K562 (cell line): Measurements from ENCODE around the gene GLRX5. TPM values are rescaled to one million over a fixed set of nuclear protein-coding genes. Genes with fewer than 3 reads are reported as not detected.

Source experiments
- ATAC-seq: fragments of 200-7000 bp; cut with Tn5 transposase; 3 replicates; pipeline ENCODE4 v1.9.1; 2020; ENCODE audit warnings: moderate library complexity
- BruUV-seq: library from RNA; stranded (reverse); fragments of 400-500 nt; replicated peaks from 2 replicates; lab custom pipeline; 2021; lab: Mats Ljungman, UMichigan
- CTCF ChIA-PET: fragments of 300-600 bp; formaldehyde crosslinking; extraction: SDS; loops from one replicate; lab custom pipeline; 2021; ENCODE audit warnings: low intra/inter-chr PET ratio; lab: Yijun Ruan, JAX
- POLR2A ChIA-PET: fragments of 300-600, 350-650 bp; sonication (Branson Sonifier 250); formaldehyde crosslinking; extraction: SDS; loops from one replicate; lab custom pipeline; 2021; ENCODE audit warnings: antibody characterized with exemption, inconsistent platforms; lab: Yijun Ruan, JAX
- DNase-seq, 4 experiments: peaks; one replicate each; pipeline versions ENCODE4 v3.0.0 to v3.0.0-alpha.2; 2011 to 2018; ENCODE audit warnings: low spot score in 3 of 4, mixed read lengths in 3 of 4; ENCODE audit errors: extremely low read depth in 1 of 4
- FAIRE-seq: peaks from 2 replicates; lab custom pipeline; 2011; peaks lifted over from hg19 to GRCh38; lab: Jason Lieb, UNC
- H2AFZ ChIP-seq: 2 replicates; pipeline ENCODE4 v1.6.0; 2011; ENCODE audit warnings: low read depth, low read length, control low read depth, inconsistent platforms
- H3K27ac ChIP-seq: fragments of 200-600 bp; 3 replicates; pipeline ENCODE4 v1.8.0; 2011; ENCODE audit warnings: low read depth, mild to moderate bottlenecking, control low read depth, inconsistent platforms, low read length, moderate library complexity, mixed read lengths; ENCODE audit errors: extremely low read depth
- H3K27me3 ChIP-seq, 2 experiments: fragments of 300-600 bp in 1 of 2; 2 replicates in 1 of 2; 3 replicates in 1 of 2; pipeline versions ENCODE4 v1.6.0 to v1.8.0; 2011; ENCODE audit warnings: inconsistent platforms in 2 of 2, low read length in 2 of 2, mild to moderate bottlenecking in 1 of 2, mixed read lengths in 1 of 2, moderate library complexity in 1 of 2; ENCODE audit not compliant: control insufficient read depth in 2 of 2, insufficient read depth in 2 of 2
- H3K36me3 ChIP-seq: fragments of 300-600 bp; 3 replicates; pipeline ENCODE4 v1.8.0; 2011; ENCODE audit warnings: mild to moderate bottlenecking, low read length, inconsistent platforms; ENCODE audit not compliant: control insufficient read depth, insufficient read depth
- H3K4me1 ChIP-seq, 2 experiments: fragments of 200-600 bp in 1 of 2; replicated peaks in 1 of 2; 2 replicates in 1 of 2; 3 replicates in 1 of 2; pipeline versions ENCODE4 v1.5.1 to v1.8.0; 2011; ENCODE audit warnings: inconsistent platforms in 2 of 2, low read length in 2 of 2, mild to moderate bottlenecking in 1 of 2, mixed read lengths in 1 of 2, moderate library complexity in 1 of 2; ENCODE audit not compliant: control insufficient read depth in 2 of 2, insufficient read depth in 2 of 2
- H3K4me2 ChIP-seq: 2 replicates; pipeline ENCODE4 v1.6.1; 2011; ENCODE audit warnings: low read length, control low read depth, inconsistent platforms, mixed read lengths; ENCODE audit not compliant: insufficient read depth
- H3K4me3 ChIP-seq: fragments of 200-600 bp; sonication (generic), shearing (Covaris generic); 2 replicates; pipeline ENCODE4 v1.5.1; 2016; ENCODE audit warnings: control low read depth, inconsistent platforms
- H3K79me2 ChIP-seq: fragments of 200-600 bp; 3 replicates; pipeline ENCODE4 v1.8.0; 2011; ENCODE audit warnings: low read length, inconsistent platforms; ENCODE audit not compliant: control insufficient read depth, insufficient read depth
- H3K9ac ChIP-seq, 2 experiments: 2 replicates each; pipeline versions ENCODE4 v1.6.0 to v1.6.1; 2011; ENCODE audit warnings: low read depth in 2 of 2, low read length in 2 of 2, control low read depth in 1 of 2, inconsistent platforms in 1 of 2, mild to moderate bottlenecking in 1 of 2, mixed read lengths in 1 of 2; ENCODE audit not compliant: insufficient read depth in 1 of 2
- H3K9me1 ChIP-seq: one replicate; pipeline ENCODE4 v1.6.0; 2011; ENCODE audit warnings: inconsistent platforms, mild to moderate bottlenecking, low read length, moderate library complexity; ENCODE audit not compliant: control insufficient read depth, insufficient read depth
- H3K9me3 ChIP-seq: replicated peaks from 2 replicates; pipeline ENCODE4 v1.5.1; 2011; ENCODE audit warnings: low read depth, low read length, inconsistent platforms; ENCODE audit not compliant: control insufficient read depth, insufficient read depth
- H4K20me1 ChIP-seq: replicated peaks from 2 replicates; pipeline ENCODE4 v1.6.1; 2011; ENCODE audit warnings: low read length, inconsistent platforms, mixed read lengths; ENCODE audit not compliant: control insufficient read depth, insufficient read depth
- MIER1 ChIP-seq: fragments of 450-650 bp; IDR thresholded peaks from 2 replicates; pipeline ENCODE4 v1.6.1; 2016; ENCODE audit warnings: antibody characterized with exemption, mild to moderate bottlenecking, low read depth
- STAT6 ChIP-seq: sonication (generic); formaldehyde crosslinking; IDR thresholded peaks from 2 replicates; pipeline ENCODE4 v1.8.1; 2023; ENCODE audit warnings: mild to moderate bottlenecking, missing genetic modification reagents
- ZNF512 ChIP-seq: IDR thresholded peaks from 2 replicates; pipeline ENCODE4 v1.6.1; 2016; ENCODE audit warnings: missing genetic modification characterization, missing compliant biosample characterization
- WGBS: fragments of 100-300 bp; shearing (Covaris generic); methylation state at CpG from one replicate; pipeline ENCODE4 v1.1.6; 2016; ENCODE audit warnings: low coverage, mixed read lengths; ENCODE audit not compliant: insufficient coverage; ENCODE audit errors: missing lambda C conversion rate; 5-methylcytosine and 5-hydroxymethylcytosine counted together
- in situ Hi-C: fragments of 300-500 bp; cut with MboI; formaldehyde crosslinking; loops from 4 replicates; pipeline ENCODE4 v1.15.0; 2018; ENCODE audit warnings: inconsistent platforms, mixed read lengths
- intact Hi-C: fragments of 100-400 bp; cut with micrococcal nuclease; formaldehyde crosslinking; loops from 2 replicates; pipeline ENCODE4 v1.14.2; 2022
- polyA plus RNA-seq, 8 experiments: library from polyadenylated mRNA; depleted of rRNA in 4 of 8; stranded (reverse) in 5 of 8; unstranded in 3 of 8; fragments of >200 nt; fragmentation: Nextera tagmentation in 2 of 8; fragmentation: Illumina TruSeq in 1 of 8; extraction: Ambion mirVana in 2 of 8; extraction: Trizol in 1 of 8; gene quantifications; 2 replicates each; pipeline versions ENCODE4 v1.2.1 to v1.2.3, GENCODE V29; 2011 to 2014; ENCODE audit warnings: inconsistent platforms in 1 of 8, missing spikeins in 1 of 8
- total RNA-seq, 7 experiments: library from RNA; depleted of rRNA in 6 of 7; stranded (reverse); fragments of >200 nt in 6 of 7; fragmentation: Illumina TruSeq in 2 of 7; extraction: Trizol in 2 of 7; gene quantifications; 2 replicates each; pipeline versions ENCODE4 v1.2.1 to v1.2.3, GENCODE V29; 2011 to 2021; ENCODE audit warnings: low replicate concordance in 1 of 7

The GLRX5 gene
- total and polyA plus RNA-seq, 9 of the 15 experiments (the other 6 are each of a cell fraction or from before 2014, with no cell fraction given): 16.7 to 96.8 (median 66.8) TPM

- TF ChIP-seq STAT6 (CRISPR knock-in tag): no peak
These were observed 12.9 kb downstream of the GLRX5 start (continued) for GRCh38 chr14:95547626-95548327.

GRCh38 chr14:95548328-95548929, 13.6 kb downstream of the GLRX5 start:
- ATAC-seq: no peak
- H3K4me2 ChIP-seq: no peak overlapping the region
- H3K9ac ChIP-seq: no peak overlapping the region
- CTCF ChIA-PET: no interaction called here
- H3K36me3 ChIP-seq: peaks cover 43% of the 10 kb centered on the region
- H4K20me1 ChIP-seq: peaks cover 9% of the 10 kb centered on the region; the same call in 1 of the 2 replicates
- no peak for DNase-seq
- 67% methylated on average over 6 of the region's 9 CpGs for WGBS
- no peak overlapping the region for H3K27ac ChIP-seq
- peaks cover 31% of the 10 kb centered on the region for H3K79me2 ChIP-seq
- in situ Hi-C loops: no loop called here
- H2AFZ ChIP-seq: no peak overlapping the region
- BruUV-seq: no TSS peak
- no peaks in the 10 kb centered on the region for H3K9me3 ChIP-seq
- no peak for TF ChIP-seq MIER1
- no peak for TF ChIP-seq ZNF512 (tag)
- no peaks in the 10 kb centered on the region for H3K27me3 ChIP-seq
- POLR2A ChIA-PET: no interaction called here
- intact Hi-C loops: no loop called here
- FAIRE-seq: no peak
- peaks cover 10 to 26% of the 10 kb centered on the region in 2 experiments; a peak in 4 of 5 replicates for H3K4me1 ChIP-seq
- H3K9me1 ChIP-seq: no peaks in the 10 kb centered on the region
- no peak overlapping the region for H3K4me3 ChIP-seq
